ENCODE data around the gene DCDC2C. TPM values are rescaled to one million over a fixed set of nuclear protein-coding genes. Genes with fewer than 3 reads are reported as not detected.

DCDC2C gene
- total and polyA plus RNA-seq, 2 of the 4 experiments (the other 2 are of a cell fraction): not detected

DNA sequence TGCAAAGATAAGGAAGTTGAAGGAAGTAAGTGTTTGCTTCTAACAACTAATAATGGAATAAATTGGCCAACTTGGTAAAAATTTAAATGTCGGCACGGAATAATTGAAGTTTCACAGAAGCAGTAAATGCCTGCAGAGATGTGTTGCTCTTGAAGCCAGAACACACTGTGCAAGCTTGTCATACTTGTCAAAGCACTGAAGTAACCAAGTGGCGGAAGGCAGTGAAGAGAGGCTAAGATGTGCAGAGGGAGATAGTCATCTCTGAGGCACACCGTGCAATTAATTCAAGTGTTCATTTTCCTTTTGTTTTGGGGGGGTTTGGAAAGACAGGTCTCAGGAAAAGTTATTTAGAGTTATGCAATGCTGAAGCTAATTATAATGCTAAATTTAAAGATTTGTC lies 5.2 kb downstream of the DCDC2C start:
- ATAC-seq (ENCODE audit: low read depth): no peak
- Histone ChIP-seq H4K91ac (ENCODE audit: insufficient read depth, low read depth, low read length) (no peak overlapping the region), H2AK5ac (ENCODE audit: low read depth, low read length) (no peak overlapping the region), H3K9me3 (ENCODE audit: control insufficient read depth, insufficient read depth, low read length) (no peaks in the 10 kb centered on the region), H2BK15ac (ENCODE audit: low read depth, low read length) (no peak overlapping the region), H2AFZ (replicated peaks; ENCODE audit: low read length, poor library complexity) (no peak overlapping the region), H3K27me3 (ENCODE audit: control insufficient read depth, insufficient read depth, low read length) (peaks cover 4% of the 10 kb centered on the region; the same call in 1 of the 2 replicates), H2BK20ac (ENCODE audit: low read depth, low read length) (no peak overlapping the region), H3K14ac (replicated peaks; ENCODE audit: low read depth, low read length) (no peak overlapping the region), H3K27ac (ENCODE audit: insufficient read depth, low read length) (no peak overlapping the region), H3K79me1 (ENCODE audit: low read depth in 1 of 2, low read length in 2 of 2) (no peaks in the 10 kb centered on the region), H3K9me1 (ENCODE audit: insufficient read depth, low read length) (no peaks in the 10 kb centered on the region), H3K4me1 (ENCODE audit: control insufficient read depth, insufficient read depth, low read length) (peaks cover 10% of the 10 kb centered on the region), H4K5ac (ENCODE audit: low read depth, low read length) (no peak overlapping the region), H3K9ac (ENCODE audit: low read depth, low read length) (no peak overlapping the region), H3K36me3 (ENCODE audit: control insufficient read depth, insufficient read depth, low read length) (no peaks in the 10 kb centered on the region), H3K18ac (ENCODE audit: low read depth, low read length) (no peak overlapping the region), H3K23ac (ENCODE audit: low read depth, low read length) (no peak overlapping the region), H3K4me3 (ENCODE audit: insufficient read depth, low read depth, low read length) (no peak overlapping the region), H2BK5ac (ENCODE audit: low read depth, low read length, poor library complexity, severe bottlenecking) (no peak overlapping the region), H3K4me2 (ENCODE audit: low read depth, low read length) (no peak overlapping the region), H4K20me1 (ENCODE audit: insufficient read depth, low read length) (no peaks in the 10 kb centered on the region), H3K56ac (ENCODE audit: extremely low read depth, insufficient read depth, low read length) (no peak overlapping the region), H3K4ac (ENCODE audit: low read depth, low read length) (no peak overlapping the region), H2AK9ac (replicated peaks; ENCODE audit: low read depth, low read length, poor library complexity) (no peak overlapping the region), H4K8ac (ENCODE audit: low read depth in 2 of 2, low read length in 2 of 2) (no peak overlapping the region), H2BK120ac (ENCODE audit: low read depth, low read length) (no peak overlapping the region)
- no peak for DNase-seq
- CTCF ChIA-PET: no interaction called here
- POLR2A ChIA-PET (ENCODE audit: unreplicated experiment): no interaction called here
- BruUV-seq (replicated peaks): no TSS peak
- intact Hi-C loops (cut with micrococcal nuclease) (no loop called here), in situ Hi-C loops (cut with MboI; ENCODE audit: low sequenced_read_pairs) (no loop called here), dilution Hi-C loops (cut with HindIII; ENCODE audit: low sequenced_read_pairs, unreplicated experiment) (no loop called here)
- WGBS, 2 experiments (ENCODE audit: extremely low coverage in 2 of 2, insufficient read length in 1 of 2): 90% methylated on average over 3 of the region's 4 CpGs; no CpG with 5 or more reads in 1 of the 2 experiments
- no peak for TF ChIP-seq RFX5 (IDR thresholded peaks at IDR 0.05; ENCODE audit: low read depth, low read length)
- TF ChIP-seq CEBPB (IDR thresholded peaks at IDR 0.05; ENCODE audit: low read depth, low read length): no peak
